Neural cell (in vitro differentiated cells): ENCODE data around the gene RABGGTA.

Experiments
- POLR2AphosphoS5 ChIP-seq: IDR thresholded peaks from 2 replicates; pipeline ENCODE4 v1.6.1; 2012
- TF ChIP-seq, protein P1 (sequence below): fragments of 450-650 bp; IDR thresholded peaks from 2 replicates; pipeline ENCODE4 v1.5.1; 2014; ENCODE audit warnings: antibody characterized with exemption, mild to moderate bottlenecking, moderate library complexity; ENCODE audit not compliant: poor library complexity, severe bottlenecking

- TF ChIP-seq POLR2AphosphoS5: no peak
- TF ChIP-seq, protein P1, sequence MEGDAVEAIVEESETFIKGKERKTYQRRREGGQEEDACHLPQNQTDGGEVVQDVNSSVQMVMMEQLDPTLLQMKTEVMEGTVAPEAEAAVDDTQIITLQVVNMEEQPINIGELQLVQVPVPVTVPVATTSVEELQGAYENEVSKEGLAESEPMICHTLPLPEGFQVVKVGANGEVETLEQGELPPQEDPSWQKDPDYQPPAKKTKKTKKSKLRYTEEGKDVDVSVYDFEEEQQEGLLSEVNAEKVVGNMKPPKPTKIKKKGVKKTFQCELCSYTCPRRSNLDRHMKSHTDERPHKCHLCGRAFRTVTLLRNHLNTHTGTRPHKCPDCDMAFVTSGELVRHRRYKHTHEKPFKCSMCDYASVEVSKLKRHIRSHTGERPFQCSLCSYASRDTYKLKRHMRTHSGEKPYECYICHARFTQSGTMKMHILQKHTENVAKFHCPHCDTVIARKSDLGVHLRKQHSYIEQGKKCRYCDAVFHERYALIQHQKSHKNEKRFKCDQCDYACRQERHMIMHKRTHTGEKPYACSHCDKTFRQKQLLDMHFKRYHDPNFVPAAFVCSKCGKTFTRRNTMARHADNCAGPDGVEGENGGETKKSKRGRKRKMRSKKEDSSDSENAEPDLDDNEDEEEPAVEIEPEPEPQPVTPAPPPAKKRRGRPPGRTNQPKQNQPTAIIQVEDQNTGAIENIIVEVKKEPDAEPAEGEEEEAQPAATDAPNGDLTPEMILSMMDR: no peak
Observed at GRCh38 chr14:24292118-24292807, 20.9 kb upstream of the RABGGTA start.
